ENCODE results near the gene PCBP2. TPM values are rescaled to one million over a fixed set of nuclear protein-coding genes. Genes with fewer than 3 reads are reported as not detected.

The PCBP2 gene
- total and polyA plus RNA-seq, 7 donors: 333 to 661 (median 403) TPM

GRCh38 chr12:53502331-53502730 is 50.4 kb downstream of the PCBP2 start:
- Histone ChIP-seq H3K4me1 (peaks cover 0 to 38% (median 26%) of the 10 kb centered on the region in 4 donors), H3K9me3 (no peaks in the 10 kb centered on the region), H3K4me3 (no peak overlapping the region), H3K27me3 (no peaks in the 10 kb centered on the region), H3K27ac (peak overlapping the region; percentile 93 to 99 (median 98)), H3K36me3 (peaks cover 0 to 34% (median 15%) of the 10 kb centered on the region in 4 donors)
- 75 to 81% methylated on average over 9 of the region's 9 CpGs for WGBS, 2 donors
- DNase-seq: peak; percentile 49
- intact Hi-C loops (cut with DNase I): loop anchor here (5.0 kb wide), 2 partner anchors 180 to 450 kb away; partner anchors contain the start of genes AAAS and TNS2
- no peak for TF ChIP-seq CTCF (IDR thresholded peaks at IDR 0.05)
- no peak for TF ChIP-seq POLR2A (IDR thresholded peaks at IDR 0.05)
- no peak for TF ChIP-seq POLR2AphosphoS5 (IDR thresholded peaks at IDR 0.05)
- TF ChIP-seq EP300 (IDR thresholded peaks at IDR 0.05): no peak

- no peak for TF ChIP-seq CTCF (IDR thresholded peaks at IDR 0.05)
- TF ChIP-seq EP300 (IDR thresholded peaks at IDR 0.05): no peak
- no peak for TF ChIP-seq POLR2AphosphoS5 (IDR thresholded peaks at IDR 0.05)
- no peak for TF ChIP-seq POLR2A (IDR thresholded peaks at IDR 0.05)
- H3K4me3 ChIP-seq: no peak overlapping the region
- H3K27me3 ChIP-seq: no peaks in the 10 kb centered on the region
- peaks cover 0 to 37% (median 25%) of the 10 kb centered on the region in 4 donors for H3K4me1 ChIP-seq
- peaks cover 0 to 38% (median 17%) of the 10 kb centered on the region in 4 donors for H3K36me3 ChIP-seq
- WGBS, 2 donors: 85 to 89% methylated on average over 10 of the region's 10 CpGs
- DNase-seq: peak; percentile 63
- intact Hi-C loops (cut with DNase I): loop anchor here (5.0 kb wide), 2 partner anchors 181 to 451 kb away; partner anchors contain the start of genes AAAS and TNS2
- no peaks in the 10 kb centered on the region for H3K9me3 ChIP-seq
- H3K27ac ChIP-seq: peak overlapping the region in 3 of 4 donors; percentile 15 to 97 (median 93)
These were observed 51.3 kb downstream of the PCBP2 start for GRCh38 chr12:53502983-53503728.

- peaks cover 0 to 32% (median 22%) of the 10 kb centered on the region in 4 donors for H3K4me1 ChIP-seq
- WGBS, 2 donors: 85 to 89% methylated on average over 14 of the region's 14 CpGs
- H3K9me3 ChIP-seq: no peaks in the 10 kb centered on the region
- DNase-seq: peak; percentile 66
- H3K4me3 ChIP-seq: no peak overlapping the region
- H3K27ac ChIP-seq: peak overlapping the region in 1 of 4 donors; percentile 53
- no peaks in the 10 kb centered on the region for H3K27me3 ChIP-seq
- intact Hi-C loops (cut with DNase I): loop anchor here (5.0 kb wide), 2 partner anchors 182 to 452 kb away; partner anchors contain the start of genes AAAS and TNS2
- H3K36me3 ChIP-seq: peaks cover 0 to 38% (median 17%) of the 10 kb centered on the region in 4 donors
- no peak for TF ChIP-seq POLR2A (IDR thresholded peaks at IDR 0.05)
- TF ChIP-seq POLR2AphosphoS5 (IDR thresholded peaks at IDR 0.05): no peak
- TF ChIP-seq EP300 (IDR thresholded peaks at IDR 0.05): no peak
- no peak for TF ChIP-seq CTCF (IDR thresholded peaks at IDR 0.05)
These were observed 52.4 kb downstream of the PCBP2 start for GRCh38 chr12:53504004-53504920.

- Histone ChIP-seq H3K27ac (peak overlapping the region in 2 of 4 donors; percentile 46 to 53), H3K4me3 (no peak overlapping the region), H3K9me3 (no peaks in the 10 kb centered on the region), H3K27me3 (no peaks in the 10 kb centered on the region), H3K36me3 (peaks cover 0 to 45% (median 17%) of the 10 kb centered on the region in 4 donors), H3K4me1 (peaks cover 0 to 26% (median 19%) of the 10 kb centered on the region in 4 donors)
- no peak for DNase-seq
- no peak for TF ChIP-seq EP300 (IDR thresholded peaks at IDR 0.05)
- no peak for TF ChIP-seq POLR2A (IDR thresholded peaks at IDR 0.05)
- peak in 1 of 4 donors; percentile 28 for TF ChIP-seq POLR2AphosphoS5 (IDR thresholded peaks at IDR 0.05)
- TF ChIP-seq CTCF (IDR thresholded peaks at IDR 0.05): no peak
- WGBS, 2 donors: 88 to 92% methylated on average over 10 of the region's 10 CpGs
- intact Hi-C loops (cut with DNase I): no loop called here
These were observed 53.2 kb downstream of the PCBP2 start for GRCh38 chr12:53505086-53505485.
